MM.1S (cell line): ENCODE data around the gene HDGFL3.

Source experiments
- CTCF ChIP-seq: fragments of 300-600 bp; sonication (generic); IDR thresholded peaks from 2 replicates; pipeline ENCODE4 v1.5.1; 2016; ENCODE audit warnings: antibody characterized with exemption, low read length, mixed read lengths
- EZH2 ChIP-seq: fragments of 300-600 bp; sonication (generic); optimal IDR thresholded peaks from 2 replicates; pipeline ENCODE3; 2017; ENCODE audit warnings: low read depth, mild to moderate bottlenecking, antibody characterized with exemption, low read length, mixed read lengths
- EZH2phosphoT487 ChIP-seq: fragments of 300-600 bp; sonication (generic); IDR thresholded peaks from 2 replicates; pipeline ENCODE4 v1.6.1; 2018; ENCODE audit warnings: antibody characterized with exemption, low read length

DNA sequence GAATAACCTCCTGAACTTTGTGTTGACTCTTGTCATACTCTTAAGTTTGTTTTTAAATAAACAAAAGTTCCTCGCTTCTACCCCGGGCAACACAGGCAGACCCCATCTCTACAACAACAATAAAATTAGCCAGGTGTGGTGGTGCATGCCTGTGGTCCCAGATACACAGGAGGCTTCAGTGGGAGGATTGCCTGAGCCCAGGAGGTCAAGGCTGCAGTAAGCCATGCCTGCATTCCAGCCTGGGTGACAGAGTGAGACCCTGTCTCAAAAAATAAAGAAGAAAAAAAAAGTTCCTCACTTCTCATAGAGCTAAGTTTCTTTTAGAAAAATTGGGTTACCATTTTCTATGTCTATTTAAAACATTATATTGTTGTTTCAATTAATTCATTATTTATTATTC lies 29.2 kb downstream of the HDGFL3 start:
- TF ChIP-seq EZH2 (no peak), CTCF (no peak), EZH2phosphoT487 (no peak)
